Astrocyte (in vitro differentiated cells and primary cell): ENCODE measurements around the gene TMEM128.

Experiments used
- CTCF ChIP-seq: IDR thresholded peaks from 2 replicates; pipeline ENCODE4 v1.5.1; 2011; ENCODE audit warnings: low read depth, mild to moderate bottlenecking, inconsistent platforms, low read length, moderate library complexity; ENCODE audit not compliant: insufficient read depth
- EZH2 ChIP-seq: IDR thresholded peaks from 2 replicates; pipeline ENCODE4 v1.6.1; 2012; ENCODE audit warnings: mild to moderate bottlenecking, low read length, inconsistent platforms; ENCODE audit not compliant: insufficient read depth

GRCh38 chr4:4281787-4282186 is 33.8 kb upstream of the TMEM128 start:
- TF ChIP-seq CTCF: no peak
- no peak for TF ChIP-seq EZH2
